MG63 (cell line): Measurements from ENCODE around the gene LONRF3. TPM values are rescaled to one million over a fixed set of nuclear protein-coding genes. Genes with fewer than 3 reads are reported as not detected.
"Not testable (repeated sequence)": the region's sequence is repeated elsewhere in the genome, so short reads cannot be mapped to it uniquely, and the experiment has no call there.

Experiments
- DNase-seq: peaks from one replicate; pipeline ENCODE4 v3.0.0-alpha.2; 2020
- H3K27me3 ChIP-seq: fragments of 250-450 bp; sonication (Bioruptor Pico); 2 replicates; pipeline ENCODE4 v1.5.1; 2020; ENCODE audit warnings: mild to moderate bottlenecking, moderate library complexity
- H3K36me3 ChIP-seq: fragments of 250-450 bp; sonication (Bioruptor Pico); 2 replicates; pipeline ENCODE4 v1.5.1; 2020; ENCODE audit warnings: mild to moderate bottlenecking, moderate library complexity
- H3K4me3 ChIP-seq: fragments of 250-450 bp; sonication (Bioruptor Pico); 2 replicates; pipeline ENCODE4 v1.5.1; 2020; ENCODE audit warnings: mild to moderate bottlenecking, moderate library complexity
- H3K9me3 ChIP-seq: fragments of 250-450 bp; sonication (Bioruptor Pico); 2 replicates; pipeline ENCODE4 v1.5.1; 2020; ENCODE audit warnings: mild to moderate bottlenecking, moderate library complexity
- total RNA-seq: library from RNA; depleted of rRNA; stranded (reverse); fragments of >200 nt; shearing (Covaris generic); gene quantifications from 2 replicates; pipeline ENCODE4 v1.2.3, GENCODE V29; 2014; ENCODE audit warnings: low replicate concordance

Gene LONRF3
- total RNA-seq, 1 experiment from 2014 or later: not detected

- Histone ChIP-seq H3K36me3 (no peaks in the 10 kb centered on the region), H3K27me3 (peaks cover 21% of the 10 kb centered on the region), H3K4me3 (no peak overlapping the region; the same call in 1 of the 2 replicates), H3K9me3 (no peaks in the 10 kb centered on the region)
- DNase-seq: peak; percentile 41
These were observed 2.4 kb downstream of the LONRF3 start for GRCh38 chrX:118976599-118977340.

GRCh38 chrX:118977424-118977823 lies 3.0 kb downstream of the LONRF3 start:
- no peaks in the 10 kb centered on the region for H3K36me3 ChIP-seq
- no peaks in the 10 kb centered on the region for H3K9me3 ChIP-seq
- peaks cover 18% of the 10 kb centered on the region for H3K27me3 ChIP-seq
- no peak overlapping the region for H3K4me3 ChIP-seq
- DNase-seq: no peak

- Histone ChIP-seq H3K27me3 (peaks cover 14% of the 10 kb centered on the region), H3K4me3 (no peak overlapping the region), H3K36me3 (no peaks in the 10 kb centered on the region), H3K9me3 (no peaks in the 10 kb centered on the region)
- no peak for DNase-seq
These were observed 4.0 kb downstream of the LONRF3 start for GRCh38 chrX:118978451-118978850.

GRCh38 chrX:118980761-118981160 lies 6.3 kb downstream of the LONRF3 start:
- no peaks in the 10 kb centered on the region for H3K36me3 ChIP-seq
- no peak for DNase-seq
- no peaks in the 10 kb centered on the region for H3K27me3 ChIP-seq
- H3K4me3 ChIP-seq: no peak overlapping the region
- H3K9me3 ChIP-seq: no peaks in the 10 kb centered on the region

- H3K27me3 ChIP-seq: no peaks in the 10 kb centered on the region
- H3K36me3 ChIP-seq: no peaks in the 10 kb centered on the region
- no peaks in the 10 kb centered on the region for H3K9me3 ChIP-seq
- no peak overlapping the region for H3K4me3 ChIP-seq
- no peak for DNase-seq
These were observed 9.1 kb downstream of the LONRF3 start for GRCh38 chrX:118983513-118983912.

GRCh38 chrX:118988911-118989310 lies 14.5 kb downstream of the LONRF3 start:
- Histone ChIP-seq H3K4me3 (no peak overlapping the region), H3K36me3 (no peaks in the 10 kb centered on the region), H3K27me3 (no peaks in the 10 kb centered on the region), H3K9me3 (no peaks in the 10 kb centered on the region)
- DNase-seq: no peak

- Histone ChIP-seq H3K9me3 (no peaks in the 10 kb centered on the region), H3K4me3 (no peak overlapping the region), H3K36me3 (no peaks in the 10 kb centered on the region), H3K27me3 (no peaks in the 10 kb centered on the region)
- no peak for DNase-seq
These were observed 15.5 kb downstream of the LONRF3 start for GRCh38 chrX:118989886-118990285.

GRCh38 chrX:118990512-118991227 lies 16.3 kb downstream of the LONRF3 start:
- Histone ChIP-seq H3K36me3 (no peaks in the 10 kb centered on the region), H3K27me3 (no peaks in the 10 kb centered on the region), H3K4me3 (no peak overlapping the region), H3K9me3 (no peaks in the 10 kb centered on the region)
- DNase-seq: no peak

GRCh38 chrX:118992441-118993121 lies 18.2 kb downstream of the LONRF3 start:
- not testable (repeated sequence) for H3K27me3 ChIP-seq, DNase-seq, H3K4me3 ChIP-seq, H3K36me3 ChIP-seq, H3K9me3 ChIP-seq

GRCh38 chrX:119003462-119003861 lies 29.0 kb downstream of the LONRF3 start:
- Histone ChIP-seq H3K27me3 (no peaks in the 10 kb centered on the region), H3K4me3 (no peak overlapping the region)
- no peak for DNase-seq

GRCh38 chrX:119004920-119005524 lies 30.6 kb downstream of the LONRF3 start:
- peak; percentile 24 for DNase-seq
- no peaks in the 10 kb centered on the region for H3K36me3 ChIP-seq
- no peaks in the 10 kb centered on the region for H3K9me3 ChIP-seq
- H3K4me3 ChIP-seq: no peak overlapping the region
- no peaks in the 10 kb centered on the region for H3K27me3 ChIP-seq

More at GRCh38 chrX:119003462-119003861, 29.0 kb downstream of the LONRF3 start:
- no peaks in the 10 kb centered on the region for H3K36me3 ChIP-seq
- no peaks in the 10 kb centered on the region for H3K9me3 ChIP-seq

- Histone ChIP-seq H3K36me3 (no peaks in the 10 kb centered on the region), H3K9me3 (no peaks in the 10 kb centered on the region), H3K27me3 (no peaks in the 10 kb centered on the region), H3K4me3 (no peak overlapping the region)
- DNase-seq: no peak
These were observed 32.9 kb downstream of the LONRF3 start for GRCh38 chrX:119007189-119007770.

GRCh38 chrX:119008110-119008744 lies 33.8 kb downstream of the LONRF3 start:
- Histone ChIP-seq H3K36me3 (no peaks in the 10 kb centered on the region), H3K27me3 (no peaks in the 10 kb centered on the region), H3K4me3 (no peak overlapping the region), H3K9me3 (no peaks in the 10 kb centered on the region)
- DNase-seq: no peak

- Histone ChIP-seq H3K9me3 (no peaks in the 10 kb centered on the region), H3K27me3 (no peaks in the 10 kb centered on the region), H3K4me3 (no peak overlapping the region), H3K36me3 (no peaks in the 10 kb centered on the region)
- DNase-seq: no peak
These were observed 34.7 kb downstream of the LONRF3 start for GRCh38 chrX:119009071-119009470.

GRCh38 chrX:119010491-119010890 lies 36.1 kb downstream of the LONRF3 start:
- Histone ChIP-seq H3K27me3 (no peaks in the 10 kb centered on the region), H3K4me3 (no peak overlapping the region), H3K9me3 (no peaks in the 10 kb centered on the region), H3K36me3 (no peaks in the 10 kb centered on the region)
- no peak for DNase-seq

GRCh38 chrX:119013164-119013563 lies 38.7 kb downstream of the LONRF3 start:
- DNase-seq: no peak
- Histone ChIP-seq H3K27me3 (no peaks in the 10 kb centered on the region), H3K36me3 (no peaks in the 10 kb centered on the region), H3K9me3 (no peaks in the 10 kb centered on the region), H3K4me3 (no peak overlapping the region)
